ENCODE results near the gene HSCB. TPM values are rescaled to one million over a fixed set of nuclear protein-coding genes. Genes with fewer than 3 reads are reported as not detected.

Gene HSCB
- total RNA-seq, 4 donors from 2014 or later: 10.7 to 30.6 (median 25.6) TPM

- no peaks in the 10 kb centered on the region for H3K9me3 ChIP-seq
- WGBS, 2 donors: 69 to 71% methylated on average over 3 of the region's 3 CpGs
- H3K4me3 ChIP-seq (replicated peaks in 1 of 3): no peak overlapping the region
- TF ChIP-seq POLR2A (IDR thresholded peaks at IDR 0.05) (no peak), CTCF (IDR thresholded peaks at IDR 0.05) (no peak)
- H3K36me3 ChIP-seq: peaks cover 34 to 35% of the 10 kb centered on the region in 2 donors
- H3K27ac ChIP-seq: peak overlapping the region in 1 of 3 donors; percentile 39
- intact Hi-C loops (cut with DNase I): no loop called here
- peaks cover 28 to 29% of the 10 kb centered on the region in 2 donors for H3K4me1 ChIP-seq
- no peak for DNase-seq
- no peaks in the 10 kb centered on the region for H3K27me3 ChIP-seq
These were observed 50.1 kb downstream of the HSCB start for GRCh38 chr22:28791841-28792490.

GRCh38 chr22:28792491-28793383 is 50.9 kb downstream of the HSCB start:
- no peaks in the 10 kb centered on the region for H3K9me3 ChIP-seq
- DNase-seq: peak; percentile 48 to 63
- WGBS, 2 donors: 81 to 83% methylated on average over 15 of the region's 15 CpGs
- peaks cover 36 to 37% of the 10 kb centered on the region in 2 donors for H3K4me1 ChIP-seq
- intact Hi-C loops (cut with DNase I): no loop called here
- no peak overlapping the region for H3K4me3 ChIP-seq (replicated peaks in 1 of 3)
- H3K27ac ChIP-seq: peak overlapping the region in 1 of 3 donors; percentile 39
- H3K36me3 ChIP-seq: peaks cover 38 to 42% of the 10 kb centered on the region in 2 donors
- no peaks in the 10 kb centered on the region for H3K27me3 ChIP-seq
- TF ChIP-seq POLR2A (IDR thresholded peaks at IDR 0.05) (no peak), CTCF (IDR thresholded peaks at IDR 0.05) (no peak)

GRCh38 chr22:28793976-28794584 is 52.2 kb downstream of the HSCB start:
- TF ChIP-seq POLR2A (IDR thresholded peaks at IDR 0.05) (no peak), CTCF (IDR thresholded peaks at IDR 0.05) (no peak)
- no peaks in the 10 kb centered on the region for H3K9me3 ChIP-seq
- 85 to 88% methylated on average over 4 of the region's 4 CpGs for WGBS, 2 donors
- H3K4me3 ChIP-seq (replicated peaks in 1 of 3): no peak overlapping the region
- peaks cover 38 to 53% of the 10 kb centered on the region in 2 donors for H3K36me3 ChIP-seq
- H3K27ac ChIP-seq: no peak overlapping the region
- no peaks in the 10 kb centered on the region for H3K27me3 ChIP-seq
- peaks cover 40 to 42% of the 10 kb centered on the region in 2 donors for H3K4me1 ChIP-seq
- DNase-seq: no peak
- intact Hi-C loops (cut with DNase I): no loop called here

- H3K4me3 ChIP-seq (replicated peaks in 1 of 3): no peak overlapping the region
- peaks cover 38 to 58% of the 10 kb centered on the region in 2 donors for H3K36me3 ChIP-seq
- no peak for TF ChIP-seq CTCF (IDR thresholded peaks at IDR 0.05)
- peak overlapping the region in 1 of 3 donors; percentile 98 for H3K27ac ChIP-seq
- no peaks in the 10 kb centered on the region for H3K27me3 ChIP-seq
- DNase-seq: no peak
- WGBS, 2 donors: 90 to 92% methylated on average over 6 of the region's 6 CpGs
- no peaks in the 10 kb centered on the region for H3K9me3 ChIP-seq
- H3K4me1 ChIP-seq: peaks cover 40 to 42% of the 10 kb centered on the region in 2 donors
- intact Hi-C loops (cut with DNase I): no loop called here
These were observed 53.3 kb downstream of the HSCB start for GRCh38 chr22:28795071-28795693.
